GM21528 (cell line): ENCODE data around the gene DCST1.

Experiments
- ATAC-seq: cut with Tn5 transposase; IDR thresholded peaks from one replicate; pipeline ENCODE4 v1.9.1; 2021; ENCODE audit warnings: mild to moderate bottlenecking, moderate library complexity; ENCODE audit not compliant: unreplicated experiment, low FRiP score

The DCST1 gene

DNA sequence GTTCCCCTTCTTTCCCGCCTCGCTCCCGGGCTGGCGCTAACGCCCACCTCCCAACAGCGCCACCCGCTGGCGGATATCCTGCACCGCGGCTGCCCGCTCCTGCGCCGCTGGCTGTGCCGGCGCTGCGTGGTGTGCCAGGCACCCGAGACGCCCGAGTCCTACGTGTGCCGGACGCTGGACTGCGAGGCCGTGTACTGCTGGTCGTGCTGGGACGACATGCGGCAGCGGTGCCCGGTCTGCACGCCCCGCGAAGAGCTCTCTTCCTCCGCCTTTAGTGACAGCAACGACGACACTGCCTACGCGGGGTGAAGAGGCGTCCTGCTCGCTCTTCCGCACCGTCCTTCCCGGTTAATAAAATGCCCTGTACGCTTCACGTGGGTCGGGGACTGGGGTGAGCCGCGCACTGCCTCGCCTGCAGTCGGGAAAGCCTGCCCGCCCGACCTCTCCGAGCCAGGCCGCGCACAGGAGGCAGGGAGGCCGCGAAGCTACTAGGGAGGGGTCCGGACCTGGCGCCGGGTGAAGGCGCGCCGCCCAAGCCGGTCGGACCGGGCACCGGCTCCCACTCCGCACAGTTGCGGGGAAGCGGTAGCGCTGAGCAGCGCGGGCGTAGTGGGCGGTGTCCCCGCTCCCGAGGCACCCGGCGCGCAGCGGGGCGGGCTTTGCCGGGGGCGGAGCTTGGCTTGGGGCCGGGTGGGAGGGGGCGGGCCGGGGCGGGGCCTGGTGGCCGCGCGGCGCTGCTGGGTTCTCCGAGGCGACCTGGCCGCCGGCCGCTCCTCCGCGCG lies 17.1 kb downstream of the DCST1 start, which contains the start of gene ADAM15:
ADAM15 (plus strand) TSS at position 757 of the 782 bp plus-strand sequence. CDS start 71 bp downstream, outside the sequence.
- peak; percentile 62 for ATAC-seq

DNA sequence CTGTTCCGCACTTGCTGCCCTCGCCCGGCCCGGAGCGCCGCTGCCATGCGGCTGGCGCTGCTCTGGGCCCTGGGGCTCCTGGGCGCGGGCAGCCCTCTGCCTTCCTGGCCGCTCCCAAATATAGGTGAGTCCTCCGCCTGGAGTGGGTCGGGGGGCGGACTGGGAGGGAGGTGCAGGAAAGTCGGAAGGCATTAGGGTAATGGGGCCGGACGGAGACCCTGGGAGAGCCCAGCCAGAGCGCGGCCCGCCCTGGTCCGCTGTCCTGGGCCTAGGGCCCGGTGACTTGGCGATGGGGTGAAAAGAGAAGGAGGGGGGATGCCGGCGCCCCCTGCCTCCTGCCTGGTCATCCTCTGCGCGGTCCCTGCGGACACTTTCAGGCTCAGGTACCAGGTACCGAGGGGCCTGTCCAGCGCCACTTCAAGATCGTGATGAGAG lies 17.7 kb downstream of the DCST1 start:
- ATAC-seq, result peak; percentile 30

DNA sequence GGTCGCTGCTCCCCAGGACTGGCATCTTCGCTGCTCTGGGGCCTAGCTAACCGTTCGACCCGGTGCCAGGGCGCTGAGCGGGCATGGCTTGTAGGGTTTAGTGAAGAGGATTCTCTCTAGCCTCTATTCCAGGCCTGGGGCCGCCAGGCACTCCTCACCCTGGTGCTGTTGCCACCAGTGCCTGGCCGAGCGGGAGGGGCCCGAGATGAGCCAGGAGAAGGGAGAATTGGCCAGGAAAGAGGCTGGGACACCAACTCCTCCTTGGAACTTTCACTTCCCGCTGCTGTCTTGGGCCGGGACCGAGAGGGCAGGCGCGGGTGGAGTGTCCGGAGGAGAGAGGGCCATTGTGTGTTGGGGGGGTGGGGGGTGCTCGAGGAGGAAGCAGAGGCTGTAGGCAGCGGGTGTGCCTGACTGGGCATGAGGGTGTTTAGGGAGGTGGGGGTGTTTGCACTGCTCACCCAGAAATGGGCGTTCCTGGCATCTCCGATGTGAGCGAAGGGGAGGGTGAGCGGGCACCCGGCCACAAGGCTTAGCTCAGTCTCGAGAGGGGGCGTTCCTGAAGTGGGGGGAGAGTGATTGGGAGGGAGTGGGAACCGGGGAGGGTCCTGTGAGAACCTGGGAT lies 18.3 kb downstream of the DCST1 start:
- peak; percentile 6 for ATAC-seq

DNA sequence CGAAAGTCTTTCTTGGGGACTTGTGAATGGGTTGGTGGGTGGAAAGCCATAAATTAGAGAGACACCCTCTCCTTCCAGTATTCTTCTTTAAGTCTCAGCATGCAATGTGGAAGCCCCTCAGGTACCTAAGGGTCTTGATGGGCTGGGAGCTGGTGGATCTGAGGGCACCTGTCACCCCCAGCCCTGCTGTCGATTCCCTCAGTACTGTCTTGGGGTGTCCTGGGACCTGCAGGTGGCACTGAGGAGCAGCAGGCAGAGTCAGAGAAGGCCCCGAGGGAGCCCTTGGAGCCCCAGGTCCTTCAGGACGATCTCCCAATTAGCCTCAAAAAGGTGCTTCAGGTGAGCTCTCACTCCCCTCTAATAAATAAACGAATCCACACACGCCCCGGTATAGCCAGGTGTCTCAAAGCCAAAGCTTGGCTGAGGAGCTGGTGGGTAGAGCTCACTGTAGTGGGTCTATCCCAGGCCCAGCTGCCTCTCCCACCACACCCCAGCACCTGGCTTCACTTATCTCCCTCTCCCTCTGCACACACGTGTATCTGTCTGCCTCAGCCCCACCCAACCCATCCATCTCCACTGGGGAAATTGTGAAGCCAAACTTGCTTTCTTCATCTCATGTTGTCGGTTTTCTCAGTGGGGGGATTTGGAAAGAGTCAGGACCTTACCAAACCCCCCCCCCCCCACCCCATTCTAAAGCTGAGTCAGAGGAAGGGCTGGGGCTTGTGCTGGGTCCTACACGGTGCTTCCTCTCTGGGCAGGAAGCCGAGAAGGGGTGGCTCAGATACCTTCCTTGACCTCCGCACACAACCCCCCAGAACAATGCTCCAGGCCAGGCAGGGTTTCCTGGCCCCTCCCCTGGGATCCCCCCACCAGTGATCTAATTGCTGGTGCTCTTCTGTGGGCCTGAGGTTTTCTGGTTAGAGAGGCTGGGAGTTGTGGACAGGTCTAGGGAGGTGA lies 19.1 kb downstream of the DCST1 start:
- no peak for ATAC-seq

DNA sequence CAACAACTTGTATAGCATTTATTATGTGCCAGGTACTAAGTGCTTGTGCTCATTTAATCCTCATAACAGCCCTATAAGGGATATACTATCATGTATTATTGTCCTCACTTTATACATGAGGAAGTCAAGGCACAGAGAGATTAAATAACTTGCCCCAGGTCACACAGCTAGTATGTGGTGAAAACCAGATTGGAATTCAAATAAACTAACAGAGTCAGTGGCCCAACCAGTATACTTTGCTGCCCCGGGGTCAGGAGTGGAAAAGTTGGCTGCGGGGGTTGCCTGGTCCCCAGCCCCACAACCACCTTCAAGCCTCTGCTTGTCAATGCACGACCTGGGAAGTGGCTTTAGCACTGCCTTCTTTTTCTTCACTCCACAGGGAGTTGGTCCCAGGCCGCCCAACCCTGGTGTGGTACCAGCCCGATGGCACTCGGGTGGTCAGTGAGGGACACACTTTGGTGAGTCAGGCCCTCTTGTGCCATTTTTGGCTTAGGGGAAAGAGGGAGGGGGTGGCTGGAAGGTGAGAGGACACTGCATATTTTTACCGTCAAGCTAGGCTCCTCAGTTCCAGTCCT lies 20.0 kb downstream of the DCST1 start:
- ATAC-seq, result no peak

DNA sequence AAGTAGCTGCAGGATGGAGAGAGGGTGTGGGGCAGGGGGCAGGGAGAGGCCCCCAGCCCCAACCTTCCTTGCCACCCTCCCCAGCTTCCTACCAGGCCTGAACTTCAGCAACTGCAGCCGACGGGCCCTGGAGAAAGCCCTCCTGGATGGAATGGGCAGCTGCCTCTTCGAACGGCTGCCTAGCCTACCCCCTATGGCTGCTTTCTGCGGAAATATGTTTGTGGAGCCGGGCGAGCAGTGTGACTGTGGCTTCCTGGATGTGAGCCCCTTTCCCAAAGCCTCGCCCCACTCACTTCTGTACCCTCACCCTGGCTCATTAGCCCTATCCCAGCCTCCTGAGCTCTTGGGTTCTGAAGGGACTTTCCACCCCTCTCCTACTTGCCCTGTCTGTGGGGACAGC lies 23.5 kb downstream of the DCST1 start:
- no peak for ATAC-seq

DNA sequence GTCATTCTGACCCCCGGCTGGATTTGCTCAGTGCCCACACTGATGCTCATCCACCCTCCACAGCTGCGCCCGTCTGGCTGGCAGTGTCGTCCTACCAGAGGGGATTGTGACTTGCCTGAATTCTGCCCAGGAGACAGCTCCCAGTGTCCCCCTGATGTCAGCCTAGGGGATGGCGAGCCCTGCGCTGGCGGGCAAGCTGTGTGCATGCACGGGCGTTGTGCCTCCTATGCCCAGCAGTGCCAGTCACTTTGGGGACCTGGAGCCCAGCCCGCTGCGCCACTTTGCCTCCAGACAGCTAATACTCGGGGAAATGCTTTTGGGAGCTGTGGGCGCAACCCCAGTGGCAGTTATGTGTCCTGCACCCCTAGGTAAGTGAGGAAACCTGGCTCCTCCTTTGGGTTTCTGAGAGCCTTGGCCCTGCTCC lies 24.2 kb downstream of the DCST1 start:
- no peak for ATAC-seq

DNA sequence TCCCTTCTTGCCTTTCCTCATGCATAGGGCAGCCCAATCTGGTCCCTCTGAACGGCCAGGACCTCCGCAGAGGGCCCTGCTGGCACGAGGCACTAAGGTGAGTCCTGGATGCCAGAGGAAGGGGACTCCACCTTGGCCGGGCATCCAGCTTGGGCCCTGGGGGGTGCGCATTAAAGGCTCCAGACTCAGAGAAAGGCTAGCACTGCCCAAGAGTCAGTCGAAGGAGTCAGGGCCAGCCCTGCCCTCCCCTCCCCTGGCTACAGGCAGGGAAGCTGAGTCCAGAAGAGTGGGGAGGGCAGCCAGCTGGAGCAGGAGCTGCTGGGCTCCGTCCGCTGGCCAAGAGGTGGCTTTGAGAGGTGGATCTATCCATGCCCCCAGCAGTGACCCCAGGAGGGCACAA lies 27.1 kb downstream of the DCST1 start:
- ATAC-seq, result no peak

DNA sequence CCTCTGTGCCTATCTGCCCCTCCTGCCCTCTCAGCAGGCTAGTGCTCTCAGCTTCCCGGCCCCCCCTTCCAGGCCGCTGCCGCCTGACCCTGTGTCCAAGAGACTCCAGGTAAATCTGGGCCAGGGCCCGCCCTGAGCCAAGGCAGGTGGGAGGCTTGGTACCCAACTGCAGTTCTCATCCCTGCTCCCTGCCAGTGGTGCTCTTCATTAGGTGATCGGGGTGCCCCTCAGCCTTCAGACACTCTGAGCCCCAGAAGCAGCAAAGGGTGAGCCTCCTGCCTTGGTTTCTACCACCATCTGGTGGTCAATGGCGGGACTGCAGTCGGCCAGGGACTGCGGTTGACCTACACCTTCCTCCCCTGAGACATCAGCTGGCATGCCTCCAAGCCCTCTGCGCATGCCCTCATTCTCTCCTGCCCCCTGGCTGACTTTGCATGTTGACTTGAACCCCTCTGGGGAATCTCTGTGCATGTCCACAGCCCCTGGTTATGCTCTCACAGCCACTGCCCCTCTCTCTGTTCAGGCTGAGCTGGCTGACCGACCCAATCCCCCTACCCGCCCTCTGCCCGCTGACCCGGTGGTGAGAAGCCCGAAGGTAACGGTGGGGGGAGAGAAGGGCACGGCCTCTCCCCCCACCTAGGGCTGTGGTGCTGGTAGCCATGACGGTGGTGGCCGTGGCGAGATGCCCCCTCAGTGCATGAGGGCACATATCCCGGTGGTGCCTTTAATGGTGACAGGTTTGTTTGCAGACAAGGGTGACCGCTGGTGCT lies 27.9 kb downstream of the DCST1 start:
- no peak for ATAC-seq

DNA sequence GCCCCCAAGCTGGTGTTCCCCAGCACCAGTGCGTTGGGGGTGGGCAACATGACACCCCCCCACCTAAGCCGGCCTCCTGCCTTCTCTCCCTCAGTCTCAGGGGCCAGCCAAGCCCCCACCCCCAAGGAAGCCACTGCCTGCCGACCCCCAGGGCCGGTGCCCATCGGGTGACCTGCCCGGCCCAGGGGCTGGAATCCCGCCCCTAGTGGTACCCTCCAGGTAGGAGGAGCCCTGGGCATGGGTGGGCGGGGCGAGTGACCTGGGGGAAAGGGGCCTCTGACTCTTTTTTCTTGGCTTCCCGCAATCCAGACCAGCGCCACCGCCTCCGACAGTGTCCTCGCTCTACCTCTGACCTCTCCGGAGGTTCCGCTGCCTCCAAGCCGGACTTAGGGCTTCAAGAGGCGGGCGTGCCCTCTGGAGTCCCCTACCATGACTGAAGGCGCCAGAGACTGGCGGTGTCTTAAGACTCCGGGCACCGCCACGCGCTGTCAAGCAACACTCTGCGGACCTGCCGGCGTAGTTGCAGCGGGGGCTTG lies 28.6 kb downstream of the DCST1 start:
- ATAC-seq, result no peak

DNA sequence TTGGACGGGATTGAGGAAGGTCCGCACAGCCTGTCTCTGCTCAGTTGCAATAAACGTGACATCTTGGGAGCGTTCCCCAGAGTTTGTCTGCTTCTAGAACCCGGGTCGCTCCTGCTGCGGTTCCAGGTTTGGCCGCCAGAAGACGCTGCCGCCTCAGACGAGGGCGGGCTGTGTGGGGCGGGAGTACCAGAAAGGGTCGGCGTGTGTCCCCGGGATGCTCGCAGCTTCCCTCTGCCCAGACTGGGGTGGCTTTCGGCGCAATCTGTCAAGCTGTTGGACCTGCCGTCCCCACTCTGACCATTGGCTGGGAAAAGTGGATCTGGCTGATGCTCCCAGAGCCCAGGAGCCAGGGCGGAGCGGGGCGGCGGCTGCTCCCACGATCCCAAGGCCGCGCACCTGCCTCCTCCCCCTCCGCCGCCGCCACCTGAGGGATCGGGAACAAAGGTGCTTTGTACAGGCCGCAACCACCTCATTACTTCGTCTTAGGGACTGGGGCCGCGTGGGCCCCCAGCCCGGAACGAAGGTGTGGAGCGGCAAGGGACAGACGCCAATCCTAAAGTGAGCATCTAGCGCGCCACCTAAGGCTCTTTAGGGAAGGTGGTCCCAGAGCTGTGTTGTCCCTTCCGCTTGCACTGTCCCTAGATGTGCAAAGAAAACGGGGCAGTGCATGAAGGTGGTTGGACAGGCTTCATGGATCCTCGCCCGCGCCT lies 29.2 kb downstream of the DCST1 start:
- no peak for ATAC-seq

DNA sequence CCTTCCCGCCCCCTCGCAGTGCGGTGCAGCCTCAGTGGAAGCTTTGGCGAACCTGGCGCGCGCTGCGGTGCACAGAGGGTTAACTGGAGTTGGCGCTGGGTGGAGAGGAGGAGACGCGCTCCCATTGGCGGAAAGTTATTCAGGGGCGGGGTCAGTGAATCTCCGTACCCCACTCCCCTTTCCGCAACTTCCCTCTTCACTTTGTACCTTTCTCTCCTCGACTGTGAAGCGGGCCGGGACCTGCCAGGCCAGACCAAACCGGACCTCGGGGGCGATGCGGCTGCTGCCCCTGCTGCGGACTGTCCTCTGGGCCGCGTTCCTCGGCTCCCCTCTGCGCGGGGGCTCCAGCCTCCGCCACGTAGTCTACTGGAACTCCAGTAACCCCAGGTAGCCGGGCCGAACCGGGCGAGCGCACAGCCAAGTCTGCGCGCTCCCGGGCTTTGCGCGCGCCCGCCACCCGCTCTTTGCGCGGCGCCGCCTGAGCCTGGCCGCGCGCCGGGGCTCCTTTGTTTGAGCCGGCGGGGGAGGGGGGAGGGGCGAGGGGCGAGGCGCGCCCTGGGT lies 30.0 kb downstream of the DCST1 start, which contains the start of gene EFNA4:
EFNA4 (plus strand) TSS at position 191 of the 561 bp plus-strand sequence; CDS start at position 275, 84 bp downstream.
- ATAC-seq, result peak; percentile 55

DNA sequence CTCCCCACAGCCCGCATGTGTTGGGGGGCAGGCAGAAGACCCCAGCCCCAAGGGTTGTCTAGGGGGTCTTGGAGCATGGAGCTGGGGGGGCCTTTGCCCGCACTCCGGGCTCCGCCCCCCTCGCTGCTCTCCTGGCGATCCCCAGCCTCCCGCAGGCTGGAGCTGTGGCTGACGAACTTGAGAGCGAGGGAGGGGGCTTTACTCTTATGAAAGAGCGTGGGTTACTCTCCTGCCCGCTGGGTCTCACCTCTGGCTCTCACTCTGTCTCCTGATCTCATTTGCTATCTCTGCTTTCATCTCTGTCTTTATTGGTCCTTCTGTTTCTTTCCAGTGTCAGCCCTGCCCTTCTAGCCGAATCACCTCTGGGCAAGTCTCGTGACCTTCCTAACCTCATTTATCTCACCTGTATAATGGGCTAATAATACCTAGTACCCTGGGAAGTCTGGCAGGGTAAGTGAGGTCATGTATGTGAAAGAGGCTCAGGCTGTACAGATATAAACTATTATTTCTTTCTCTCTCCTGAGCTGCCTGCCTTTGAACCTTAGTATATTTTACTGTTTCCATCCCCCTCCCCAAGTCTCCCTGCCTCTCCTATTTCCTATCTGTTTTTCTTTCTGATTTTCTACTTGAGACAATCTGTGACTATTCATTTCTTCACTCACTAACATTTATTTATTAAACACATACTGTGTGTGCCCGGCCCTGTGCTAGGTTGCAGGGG lies 30.6 kb downstream of the DCST1 start:
- ATAC-seq, result peak; percentile 14

DNA sequence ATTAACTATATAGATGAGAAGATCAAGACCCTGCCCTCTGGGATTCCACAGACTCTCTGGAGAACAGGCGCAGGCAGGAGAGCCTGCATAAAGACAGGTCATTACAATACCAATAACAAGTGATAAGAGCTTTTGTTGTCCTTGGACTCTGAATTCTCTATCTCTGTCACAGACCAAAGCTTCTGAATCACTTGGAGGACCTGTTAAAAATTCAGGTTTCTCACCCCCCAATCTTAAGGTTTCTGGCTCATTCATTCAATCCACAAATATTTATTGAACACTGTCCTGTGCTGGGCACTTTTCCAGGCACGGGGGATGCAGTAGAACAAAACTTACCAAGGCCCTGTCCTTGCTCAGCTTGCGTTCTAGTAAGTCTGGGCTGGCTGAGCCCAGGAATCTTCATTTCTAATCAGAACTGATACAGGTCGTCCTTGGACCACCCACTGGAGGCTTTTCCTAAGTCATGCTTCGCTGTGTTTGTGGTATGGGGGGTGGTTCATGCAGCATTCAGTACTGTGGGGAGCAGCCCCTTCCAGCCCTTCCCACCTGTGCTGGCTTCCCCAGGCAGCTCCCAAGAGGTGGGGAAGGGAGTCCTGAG lies 31.3 kb downstream of the DCST1 start:
- no peak for ATAC-seq

DNA sequence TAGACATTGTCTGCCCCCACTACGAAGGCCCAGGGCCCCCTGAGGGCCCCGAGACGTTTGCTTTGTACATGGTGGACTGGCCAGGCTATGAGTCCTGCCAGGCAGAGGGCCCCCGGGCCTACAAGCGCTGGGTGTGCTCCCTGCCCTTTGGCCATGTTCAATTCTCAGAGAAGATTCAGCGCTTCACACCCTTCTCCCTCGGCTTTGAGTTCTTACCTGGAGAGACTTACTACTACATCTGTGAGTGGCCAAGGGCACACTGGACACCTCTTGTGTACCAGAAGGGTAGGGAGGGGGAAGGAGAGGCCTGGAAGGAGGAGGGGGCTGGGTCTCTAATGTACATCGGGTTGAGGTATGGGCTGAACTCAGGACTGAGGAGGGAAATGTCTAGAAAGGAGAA lies 33.2 kb downstream of the DCST1 start:
- no peak for ATAC-seq

DNA sequence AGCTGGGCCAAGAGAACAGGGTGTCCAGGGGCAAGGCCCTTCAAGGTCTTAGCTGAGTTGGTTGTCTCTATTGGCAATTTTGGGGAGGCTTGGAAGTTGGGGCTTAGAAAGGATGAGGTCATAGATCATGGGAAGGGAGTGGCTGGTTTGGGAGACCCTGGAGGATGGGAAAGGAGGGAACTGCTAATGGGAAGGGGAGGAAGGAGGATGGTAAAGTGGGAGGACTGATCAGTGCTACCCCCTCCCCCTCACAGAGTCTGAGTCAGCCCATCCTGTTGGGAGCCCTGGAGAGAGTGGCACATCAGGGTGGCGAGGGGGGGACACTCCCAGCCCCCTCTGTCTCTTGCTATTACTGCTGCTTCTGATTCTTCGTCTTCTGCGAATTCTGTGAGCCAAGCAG lies 35.0 kb downstream of the DCST1 start:
- no peak for ATAC-seq

DNA sequence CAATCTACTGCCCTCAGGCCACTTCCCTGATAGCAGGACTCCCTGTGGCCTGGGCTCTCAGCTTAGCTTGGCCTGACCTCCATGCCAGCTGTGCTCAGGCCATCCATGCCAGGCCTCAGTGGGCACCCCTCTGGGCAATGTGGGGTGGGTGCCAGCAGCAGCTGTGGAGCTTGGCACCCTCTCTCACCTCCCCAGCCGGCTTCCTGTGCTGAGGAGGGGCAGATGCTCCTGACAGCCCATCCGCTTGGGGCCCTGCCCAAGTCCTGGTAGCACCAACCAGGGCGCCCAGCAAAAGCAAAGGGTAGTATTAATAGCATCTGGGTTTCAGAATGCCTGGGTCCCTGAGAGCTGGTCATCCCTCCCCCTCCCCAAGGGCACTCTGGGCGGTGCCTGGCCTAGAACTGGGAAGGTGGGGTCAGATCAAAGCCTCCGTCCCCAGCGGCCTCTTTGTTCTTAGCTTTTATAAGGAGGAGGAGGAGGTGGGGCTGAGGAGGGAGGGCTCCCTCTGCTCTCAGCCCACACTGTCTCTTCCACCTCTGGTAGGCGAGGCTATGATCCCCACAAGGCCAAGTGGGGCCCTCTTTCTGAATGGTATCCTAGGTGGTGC lies 36.0 kb downstream of the DCST1 start:
- ATAC-seq, result no peak
